Mucosa of descending colon (tissue), 3 donors: ENCODE measurements around the gene TMEM141. TPM values are rescaled to one million over a fixed set of nuclear protein-coding genes. Genes with fewer than 3 reads are reported as not detected.
"Not testable (repeated sequence)": the region's sequence is repeated elsewhere in the genome, so short reads cannot be mapped to it uniquely, and the experiment has no call there.

ENCODE experiments used
- ATAC-seq: fragments of 200-7000 bp; cut with Tn5 transposase; one replicate; pipeline ENCODE4 v1.9.1; 2020; ENCODE audit warnings: mild to moderate bottlenecking, moderate library complexity
- DNase-seq, 3 donors: peaks; one replicate each; pipeline ENCODE4 v3.0.0-alpha.2; 2020
- H3K36me3 ChIP-seq: fragments of 200-600 bp; one replicate; pipeline ENCODE4 v1.8.0; 2021; ENCODE audit warnings: low read depth, mild to moderate bottlenecking
- H3K4me1 ChIP-seq: fragments of 200-600 bp; one replicate; pipeline ENCODE4 v1.8.0; 2021; ENCODE audit warnings: low read depth, mild to moderate bottlenecking
- H3K4me3 ChIP-seq: fragments of 200-600 bp; one replicate; pipeline ENCODE4 v1.8.0; 2021; ENCODE audit warnings: mild to moderate bottlenecking
- H3K9me3 ChIP-seq: fragments of 200-600 bp; one replicate; pipeline ENCODE4 v1.8.0; 2021; ENCODE audit warnings: mild to moderate bottlenecking
- CTCF ChIP-seq: fragments of 200-600 bp; IDR thresholded peaks from one replicate; pipeline ENCODE4 v1.8.0; 2022; ENCODE audit warnings: antibody characterized with exemption, mild to moderate bottlenecking
- intact Hi-C, 2 donors: fragments of 100-400 bp; cut with DNase I in 1 of 2; cut with micrococcal nuclease in 1 of 2; formaldehyde crosslinking; loops; one replicate each; pipeline versions ENCODE4 v1.11.0 to v1.11.1; 2022; cut with DNase I, micrococcal nuclease
- total RNA-seq, 3 donors: library from RNA; stranded (reverse); fragmentation: NEBNext Ultra II Directional in 2 of 3; extraction: Animal tissue kit (Norgen Biotek cat#: 25700) in 2 of 3; gene quantifications; one replicate each; pipeline versions ENCODE4 v1.2.1 to v1.2.4, GENCODE V29; 2021 to 2023
- donor health status: DM: no; HTN: no; CAD: no; lungs with moderate emphysema.
- donor health status: DM: no; HTN: no; CAD: no.
- donor health status: DM: no; HTN: yes; CAD: no.

TMEM141 gene
- total RNA-seq, 3 donors from 2014 or later: 110 to 373 (median 127) TPM

- intact Hi-C loops: no loop called here
- DNase-seq (peak in 2 of 3 donors; percentile 23 to 34), ATAC-seq (no peak)
- H3K9me3 ChIP-seq: no peaks in the 10 kb centered on the region
- peaks cover 6% of the 10 kb centered on the region for H3K4me1 ChIP-seq
- TF ChIP-seq CTCF: no peak
- H3K4me3 ChIP-seq: no peak overlapping the region
- no peaks in the 10 kb centered on the region for H3K36me3 ChIP-seq
These were observed 44.2 kb downstream of the TMEM141 start for GRCh38 chr9:136835162-136835931.

- no peak overlapping the region for H3K4me3 ChIP-seq
- ATAC-seq (no peak), DNase-seq (peak in 1 of 3 donors; percentile 19)
- H3K4me1 ChIP-seq: peaks cover 14% of the 10 kb centered on the region
- no peak for TF ChIP-seq CTCF
- no peaks in the 10 kb centered on the region for H3K9me3 ChIP-seq
- H3K36me3 ChIP-seq: no peaks in the 10 kb centered on the region
- intact Hi-C loops: no loop called here
These were observed 45.1 kb downstream of the TMEM141 start for GRCh38 chr9:136835932-136836904.

GRCh38 chr9:136837146-136837855 lies 46.2 kb downstream of the TMEM141 start:
- Histone ChIP-seq H3K36me3 (no peaks in the 10 kb centered on the region), H3K4me3 (no peak overlapping the region), H3K9me3 (no peaks in the 10 kb centered on the region), H3K4me1 (peaks cover 25% of the 10 kb centered on the region)
- intact Hi-C loops: no loop called here
- DNase-seq (peak in 1 of 3 donors; percentile 34), ATAC-seq (no peak)
- no peak for TF ChIP-seq CTCF

- H3K36me3 ChIP-seq, H3K9me3 ChIP-seq, intact Hi-C loops, ATAC-seq, H3K4me3 ChIP-seq: not testable (repeated sequence)
- DNase-seq: peak in 1 of 3 donors; percentile 24
- H3K4me1 ChIP-seq: peaks cover 31% of the 10 kb centered on the region
These were observed 46.7 kb downstream of the TMEM141 start for GRCh38 chr9:136837856-136838277.

GRCh38 chr9:136838314-136839228 lies 47.4 kb downstream of the TMEM141 start:
- no peak for ATAC-seq
- intact Hi-C loops: no loop called here
- H3K4me3 ChIP-seq: no peak overlapping the region
- H3K9me3 ChIP-seq: no peaks in the 10 kb centered on the region
- peaks cover 38% of the 10 kb centered on the region for H3K4me1 ChIP-seq
- TF ChIP-seq CTCF: no peak
- peak in 1 of 3 donors; percentile 46 for DNase-seq
- no peaks in the 10 kb centered on the region for H3K36me3 ChIP-seq
